Stimulated activated CD8-positive, alpha-beta memory T cell treated with anti-CD3 and anti-CD28 coated beads, Interleukin-4, amount 100 ng/mL, for 48 hours (primary cell): Measurements from ENCODE around the gene RALGAPA1.
"Not testable (repeated sequence)": the region's sequence is repeated elsewhere in the genome, so short reads cannot be mapped to it uniquely, and the experiment has no call there.

Source experiments
- DNase-seq: peaks from one replicate; pipeline ENCODE4 v3.0.0-alpha.2; 2020

Gene RALGAPA1

GRCh38 chr14:35808638-35809563, at the start of gene RALGAPA1:
TSS of gene RALGAPA1 (minus strand) at chr14:35809295. CDS start at chr14:35808835, 460 bp downstream.
- DNase-seq = peak; percentile 93

GRCh38 chr14:35858521-35859209, 49.6 kb upstream of the RALGAPA1 start:
- no peak for DNase-seq

- no peak for DNase-seq
Measured at GRCh38 chr14:35855876-35856481, 46.9 kb upstream of the RALGAPA1 start.

GRCh38 chr14:35854696-35855270, 45.7 kb upstream of the RALGAPA1 start:
- no peak for DNase-seq

GRCh38 chr14:35853225-35853624, 44.1 kb upstream of the RALGAPA1 start:
- DNase-seq = no peak

- no peak for DNase-seq
Measured at GRCh38 chr14:35851823-35852222, 42.7 kb upstream of the RALGAPA1 start.

- DNase-seq = no peak
Measured at GRCh38 chr14:35849122-35849521, 40.0 kb upstream of the RALGAPA1 start.

GRCh38 chr14:35847636-35848035, 38.5 kb upstream of the RALGAPA1 start:
- no peak for DNase-seq

GRCh38 chr14:35844494-35844893, 35.4 kb upstream of the RALGAPA1 start:
- DNase-seq = no peak

GRCh38 chr14:35842245-35842644, 33.1 kb upstream of the RALGAPA1 start:
- DNase-seq = not testable (repeated sequence)

- DNase-seq = not testable (repeated sequence)
Measured at GRCh38 chr14:35841704-35842103, 32.6 kb upstream of the RALGAPA1 start.

GRCh38 chr14:35835208-35835982, 26.3 kb upstream of the RALGAPA1 start:
- no peak for DNase-seq

- DNase-seq = no peak
Measured at GRCh38 chr14:35829449-35829848, 20.4 kb upstream of the RALGAPA1 start.

- no peak for DNase-seq
Measured at GRCh38 chr14:35827678-35828472, 18.8 kb upstream of the RALGAPA1 start.

GRCh38 chr14:35826952-35827416, 17.9 kb upstream of the RALGAPA1 start:
- DNase-seq = no peak

GRCh38 chr14:35826218-35826951, 17.3 kb upstream of the RALGAPA1 start, which contains the start of gene BRMS1L:
TSS of gene BRMS1L (plus strand) at chr14:35826338. CDS start at chr14:35826517, 179 bp downstream.
- DNase-seq = peak; percentile 97

GRCh38 chr14:35825968-35826217, 16.8 kb upstream of the RALGAPA1 start:
- DNase-seq = no peak

- DNase-seq = not testable (repeated sequence)
Measured at GRCh38 chr14:35824446-35825165, 15.5 kb upstream of the RALGAPA1 start.

GRCh38 chr14:35822501-35822900, 13.4 kb upstream of the RALGAPA1 start:
- no peak for DNase-seq
